SK-N-SH (cell line): ENCODE results near the gene RCHY1.

ENCODE experiments used
- CTCF ChIP-seq: fragments of 200-600 bp; sonication (generic); IDR thresholded peaks from 2 replicates; pipeline ENCODE4 v1.6.1; 2017; ENCODE audit warnings: antibody characterized with exemption, mild to moderate bottlenecking, moderate library complexity
- ELF1 ChIP-seq: IDR thresholded peaks from 2 replicates; pipeline ENCODE4 v1.4.0; 2012
- EP300 ChIP-seq, 2 experiments: IDR thresholded peaks; 2 replicates each; pipeline versions ENCODE4 v1.4.0 to v1.6.1; 2012; ENCODE audit warnings: borderline replicate concordance in 1 of 2, low read depth in 1 of 2, low read length in 1 of 2
- EZH2phosphoT487 ChIP-seq: fragments of 200-600 bp; sonication (generic); IDR thresholded peaks from 2 replicates; pipeline ENCODE4 v1.6.1; 2017; ENCODE audit warnings: low read depth, mixed run types, mild to moderate bottlenecking, antibody characterized with exemption, moderate library complexity, borderline replicate concordance
- GABPA ChIP-seq: IDR thresholded peaks from 2 replicates; pipeline ENCODE4 v1.4.0; 2012; ENCODE audit warnings: low read depth, mild to moderate bottlenecking
- GATA2 ChIP-seq: sonication (generic); formaldehyde crosslinking; IDR thresholded peaks from 2 replicates; pipeline ENCODE4 v1.5.0; 2020; ENCODE audit warnings: mild to moderate bottlenecking, missing genetic modification reagents
- MAX ChIP-seq: IDR thresholded peaks from 2 replicates; pipeline ENCODE4 v1.4.0; 2012; ENCODE audit warnings: low read depth
- POLR2AphosphoS5 ChIP-seq: IDR thresholded peaks from 2 replicates; pipeline ENCODE4 v1.6.1; 2012; ENCODE audit warnings: low read depth, low read length
- TEAD4 ChIP-seq: IDR thresholded peaks from 2 replicates; pipeline ENCODE4 v1.4.0; 2012; ENCODE audit warnings: mild to moderate bottlenecking, borderline replicate concordance; ENCODE audit not compliant: insufficient read depth
- USF1 ChIP-seq: IDR thresholded peaks from 2 replicates; pipeline ENCODE4 v1.4.0; 2012; ENCODE audit warnings: low read depth, borderline replicate concordance
- TF ChIP-seq, protein P1 (sequence below): IDR thresholded peaks from 2 replicates; pipeline ENCODE4 v1.4.0; 2012; ENCODE audit warnings: low read depth, borderline replicate concordance
- TF ChIP-seq, protein P2 (sequence below): IDR thresholded peaks from 2 replicates; pipeline ENCODE4 v1.6.1; 2012; ENCODE audit warnings: mild to moderate bottlenecking, low read depth, low read length, moderate library complexity

DNA sequence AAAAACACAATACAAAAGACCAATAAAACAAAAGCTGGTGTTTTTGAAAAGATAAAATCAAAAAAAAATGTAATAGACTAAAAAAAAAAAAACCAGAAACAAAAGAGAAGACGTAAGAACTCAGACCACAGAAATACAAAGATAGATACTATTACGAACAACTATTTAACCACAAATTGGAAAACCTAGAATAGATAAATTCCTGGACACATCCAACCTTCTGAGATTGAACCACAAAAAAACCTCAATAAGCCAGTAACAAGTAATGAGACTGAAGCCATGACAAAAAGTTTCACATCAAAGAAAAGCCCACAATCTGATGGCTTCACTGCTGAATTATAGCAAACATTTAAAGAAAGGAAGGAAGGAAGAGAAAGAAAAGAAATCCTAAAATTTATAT lies 16.2 kb downstream of the RCHY1 start:
- no peak for TF ChIP-seq EZH2phosphoT487
- TF ChIP-seq CTCF, result no peak
- TF ChIP-seq POLR2AphosphoS5, result no peak
- no peak for TF ChIP-seq MAX
- no peak for TF ChIP-seq TEAD4
- no peak for TF ChIP-seq ELF1
- TF ChIP-seq GABPA, result no peak
- TF ChIP-seq EP300 (IDR thresholded peaks at IDR 0.05; ENCODE audit: borderline replicate concordance in 1 of 2, low read depth in 1 of 2, low read length in 1 of 2), result no peak
- TF ChIP-seq, protein P1, sequence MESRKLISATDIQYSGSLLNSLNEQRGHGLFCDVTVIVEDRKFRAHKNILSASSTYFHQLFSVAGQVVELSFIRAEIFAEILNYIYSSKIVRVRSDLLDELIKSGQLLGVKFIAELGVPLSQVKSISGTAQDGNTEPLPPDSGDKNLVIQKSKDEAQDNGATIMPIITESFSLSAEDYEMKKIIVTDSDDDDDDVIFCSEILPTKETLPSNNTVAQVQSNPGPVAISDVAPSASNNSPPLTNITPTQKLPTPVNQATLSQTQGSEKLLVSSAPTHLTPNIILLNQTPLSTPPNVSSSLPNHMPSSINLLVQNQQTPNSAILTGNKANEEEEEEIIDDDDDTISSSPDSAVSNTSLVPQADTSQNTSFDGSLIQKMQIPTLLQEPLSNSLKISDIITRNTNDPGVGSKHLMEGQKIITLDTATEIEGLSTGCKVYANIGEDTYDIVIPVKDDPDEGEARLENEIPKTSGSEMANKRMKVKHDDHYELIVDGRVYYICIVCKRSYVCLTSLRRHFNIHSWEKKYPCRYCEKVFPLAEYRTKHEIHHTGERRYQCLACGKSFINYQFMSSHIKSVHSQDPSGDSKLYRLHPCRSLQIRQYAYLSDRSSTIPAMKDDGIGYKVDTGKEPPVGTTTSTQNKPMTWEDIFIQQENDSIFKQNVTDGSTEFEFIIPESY, result no peak
- no peak for TF ChIP-seq USF1
- TF ChIP-seq GATA2 (CRISPR knock-in tag), result no peak
- TF ChIP-seq, protein P2, sequence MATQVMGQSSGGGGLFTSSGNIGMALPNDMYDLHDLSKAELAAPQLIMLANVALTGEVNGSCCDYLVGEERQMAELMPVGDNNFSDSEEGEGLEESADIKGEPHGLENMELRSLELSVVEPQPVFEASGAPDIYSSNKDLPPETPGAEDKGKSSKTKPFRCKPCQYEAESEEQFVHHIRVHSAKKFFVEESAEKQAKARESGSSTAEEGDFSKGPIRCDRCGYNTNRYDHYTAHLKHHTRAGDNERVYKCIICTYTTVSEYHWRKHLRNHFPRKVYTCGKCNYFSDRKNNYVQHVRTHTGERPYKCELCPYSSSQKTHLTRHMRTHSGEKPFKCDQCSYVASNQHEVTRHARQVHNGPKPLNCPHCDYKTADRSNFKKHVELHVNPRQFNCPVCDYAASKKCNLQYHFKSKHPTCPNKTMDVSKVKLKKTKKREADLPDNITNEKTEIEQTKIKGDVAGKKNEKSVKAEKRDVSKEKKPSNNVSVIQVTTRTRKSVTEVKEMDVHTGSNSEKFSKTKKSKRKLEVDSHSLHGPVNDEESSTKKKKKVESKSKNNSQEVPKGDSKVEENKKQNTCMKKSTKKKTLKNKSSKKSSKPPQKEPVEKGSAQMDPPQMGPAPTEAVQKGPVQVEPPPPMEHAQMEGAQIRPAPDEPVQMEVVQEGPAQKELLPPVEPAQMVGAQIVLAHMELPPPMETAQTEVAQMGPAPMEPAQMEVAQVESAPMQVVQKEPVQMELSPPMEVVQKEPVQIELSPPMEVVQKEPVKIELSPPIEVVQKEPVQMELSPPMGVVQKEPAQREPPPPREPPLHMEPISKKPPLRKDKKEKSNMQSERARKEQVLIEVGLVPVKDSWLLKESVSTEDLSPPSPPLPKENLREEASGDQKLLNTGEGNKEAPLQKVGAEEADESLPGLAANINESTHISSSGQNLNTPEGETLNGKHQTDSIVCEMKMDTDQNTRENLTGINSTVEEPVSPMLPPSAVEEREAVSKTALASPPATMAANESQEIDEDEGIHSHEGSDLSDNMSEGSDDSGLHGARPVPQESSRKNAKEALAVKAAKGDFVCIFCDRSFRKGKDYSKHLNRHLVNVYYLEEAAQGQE, result no peak
